ENCODE data around the gene PCDH15. TPM values are rescaled to one million over a fixed set of nuclear protein-coding genes. Genes with fewer than 3 reads are reported as not detected.

PCDH15 gene
- total and polyA plus RNA-seq, 2 of the 4 experiments (the other 2 are of a cell fraction): not detected

GRCh38 chr10:53918755-53919154 is 882.3 kb downstream of the PCDH15 start:
- H3K79me1 ChIP-seq (ENCODE audit: low read depth in 1 of 2, low read length in 2 of 2): no peaks in the 10 kb centered on the region
- H3K18ac ChIP-seq (ENCODE audit: low read depth, low read length): no peak overlapping the region
- H3K36me3 ChIP-seq (ENCODE audit: control insufficient read depth, insufficient read depth, low read length): no peaks in the 10 kb centered on the region
- ChIA-PET POLR2A (ENCODE audit: unreplicated experiment) (no interaction called here), CTCF (no interaction called here)
- BruUV-seq (replicated peaks): no TSS peak
- dilution Hi-C loops (cut with HindIII; ENCODE audit: low sequenced_read_pairs, unreplicated experiment) (no loop called here), intact Hi-C loops (cut with micrococcal nuclease) (no loop called here), in situ Hi-C loops (cut with MboI; ENCODE audit: low sequenced_read_pairs) (no loop called here)
- no peak overlapping the region for H3K9ac ChIP-seq (ENCODE audit: low read depth, low read length)
- no peak overlapping the region for H3K27ac ChIP-seq (ENCODE audit: insufficient read depth, low read length)
- 0 out of 2 replicates have a peak, but pooled peaks cover under 1% of the 10 kb centered on the region for H3K9me3 ChIP-seq (ENCODE audit: control insufficient read depth, insufficient read depth, low read length)
- no peak overlapping the region for H2BK120ac ChIP-seq (ENCODE audit: low read depth, low read length)
- H4K91ac ChIP-seq (ENCODE audit: insufficient read depth, low read depth, low read length): no peak overlapping the region
- no peak overlapping the region for H2BK5ac ChIP-seq (ENCODE audit: low read depth, low read length, poor library complexity, severe bottlenecking)
- H3K56ac ChIP-seq (ENCODE audit: extremely low read depth, insufficient read depth, low read length): no peak overlapping the region
- WGBS, 2 experiments (ENCODE audit: extremely low coverage in 2 of 2, insufficient read length in 1 of 2): no CpG with 5 or more reads among the region's 4 CpGs
- DNase-seq (no peak), ATAC-seq (ENCODE audit: low read depth) (no peak)
- H3K9me1 ChIP-seq (ENCODE audit: insufficient read depth, low read length): no peaks in the 10 kb centered on the region
- H2BK15ac ChIP-seq (ENCODE audit: low read depth, low read length): no peak overlapping the region
- no peak overlapping the region for H3K23ac ChIP-seq (ENCODE audit: low read depth, low read length)
- no peak overlapping the region for H4K8ac ChIP-seq (ENCODE audit: low read depth in 2 of 2, low read length in 2 of 2)
- no peak overlapping the region for H2AK9ac ChIP-seq (replicated peaks; ENCODE audit: low read depth, low read length, poor library complexity)
- no peak overlapping the region for H3K4me3 ChIP-seq (ENCODE audit: insufficient read depth, low read depth, low read length)
- H2AFZ ChIP-seq (replicated peaks; ENCODE audit: low read length, poor library complexity): no peak overlapping the region
- no peak overlapping the region for H3K14ac ChIP-seq (replicated peaks; ENCODE audit: low read depth, low read length)
- H3K4me1 ChIP-seq (ENCODE audit: control insufficient read depth, insufficient read depth, low read length): no peaks in the 10 kb centered on the region
- TF ChIP-seq FOS (IDR thresholded peaks at IDR 0.05; ENCODE audit: low read depth, low read length) (no peak), CEBPB (IDR thresholded peaks at IDR 0.05; ENCODE audit: low read depth, low read length) (no peak), MAFK (IDR thresholded peaks at IDR 0.05; ENCODE audit: low read depth, low read length) (no peak), BHLHE40 (IDR thresholded peaks at IDR 0.05; ENCODE audit: low read depth, low read length) (no peak), MXI1 (IDR thresholded peaks at IDR 0.05; ENCODE audit: borderline replicate concordance, low read depth, low read length) (no peak), SMC3 (IDR thresholded peaks at IDR 0.05; ENCODE audit: low read depth, low read length) (no peak), MAZ (IDR thresholded peaks at IDR 0.05; ENCODE audit: borderline replicate concordance, low read depth, low read length) (no peak), POLR2A (IDR thresholded peaks at IDR 0.05; ENCODE audit: low read depth, low read length) (no peak), RCOR1 (IDR thresholded peaks at IDR 0.05; ENCODE audit: insufficient replicate concordance, low read length) (no peak), NFE2L2 (IDR thresholded peaks at IDR 0.05; ENCODE audit: low read depth, low read length) (no peak)
- TF ChIP-seq, protein P1, sequence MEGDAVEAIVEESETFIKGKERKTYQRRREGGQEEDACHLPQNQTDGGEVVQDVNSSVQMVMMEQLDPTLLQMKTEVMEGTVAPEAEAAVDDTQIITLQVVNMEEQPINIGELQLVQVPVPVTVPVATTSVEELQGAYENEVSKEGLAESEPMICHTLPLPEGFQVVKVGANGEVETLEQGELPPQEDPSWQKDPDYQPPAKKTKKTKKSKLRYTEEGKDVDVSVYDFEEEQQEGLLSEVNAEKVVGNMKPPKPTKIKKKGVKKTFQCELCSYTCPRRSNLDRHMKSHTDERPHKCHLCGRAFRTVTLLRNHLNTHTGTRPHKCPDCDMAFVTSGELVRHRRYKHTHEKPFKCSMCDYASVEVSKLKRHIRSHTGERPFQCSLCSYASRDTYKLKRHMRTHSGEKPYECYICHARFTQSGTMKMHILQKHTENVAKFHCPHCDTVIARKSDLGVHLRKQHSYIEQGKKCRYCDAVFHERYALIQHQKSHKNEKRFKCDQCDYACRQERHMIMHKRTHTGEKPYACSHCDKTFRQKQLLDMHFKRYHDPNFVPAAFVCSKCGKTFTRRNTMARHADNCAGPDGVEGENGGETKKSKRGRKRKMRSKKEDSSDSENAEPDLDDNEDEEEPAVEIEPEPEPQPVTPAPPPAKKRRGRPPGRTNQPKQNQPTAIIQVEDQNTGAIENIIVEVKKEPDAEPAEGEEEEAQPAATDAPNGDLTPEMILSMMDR (conservative IDR thresholded peaks at IDR 0.05; ENCODE audit: low read depth, low read length): no peak
- TF ChIP-seq, protein P2, sequence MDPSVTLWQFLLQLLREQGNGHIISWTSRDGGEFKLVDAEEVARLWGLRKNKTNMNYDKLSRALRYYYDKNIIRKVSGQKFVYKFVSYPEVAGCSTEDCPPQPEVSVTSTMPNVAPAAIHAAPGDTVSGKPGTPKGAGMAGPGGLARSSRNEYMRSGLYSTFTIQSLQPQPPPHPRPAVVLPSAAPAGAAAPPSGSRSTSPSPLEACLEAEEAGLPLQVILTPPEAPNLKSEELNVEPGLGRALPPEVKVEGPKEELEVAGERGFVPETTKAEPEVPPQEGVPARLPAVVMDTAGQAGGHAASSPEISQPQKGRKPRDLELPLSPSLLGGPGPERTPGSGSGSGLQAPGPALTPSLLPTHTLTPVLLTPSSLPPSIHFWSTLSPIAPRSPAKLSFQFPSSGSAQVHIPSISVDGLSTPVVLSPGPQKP (IDR thresholded peaks at IDR 0.05; ENCODE audit: borderline replicate concordance, low read depth, low read length): no peak
- no peak overlapping the region for H3K4ac ChIP-seq (ENCODE audit: low read depth, low read length)
- no peak overlapping the region for H2AK5ac ChIP-seq (ENCODE audit: low read depth, low read length)
- H4K5ac ChIP-seq (ENCODE audit: low read depth, low read length): no peak overlapping the region
- H3K4me2 ChIP-seq (ENCODE audit: low read depth, low read length): no peak overlapping the region
- H2BK20ac ChIP-seq (ENCODE audit: low read depth, low read length): no peak overlapping the region
- no peaks in the 10 kb centered on the region for H3K27me3 ChIP-seq (ENCODE audit: control insufficient read depth, insufficient read depth, low read length)
- no peaks in the 10 kb centered on the region for H4K20me1 ChIP-seq (ENCODE audit: insufficient read depth, low read length)

All from IMR-90 (cell line).